NCI-H2081 treated with DMSO at 0.1 percent for 48 hours (cell line): ENCODE data around the gene PRR29.
"Not testable (repeated sequence)": the region's sequence is repeated elsewhere in the genome, so short reads cannot be mapped to it uniquely, and the experiment has no call there.

Experiments used
- DNase-seq: peaks from one replicate; lab custom pipeline; 2025; lab: John Stamatoyannopoulos, UW

Gene PRR29

DNA sequence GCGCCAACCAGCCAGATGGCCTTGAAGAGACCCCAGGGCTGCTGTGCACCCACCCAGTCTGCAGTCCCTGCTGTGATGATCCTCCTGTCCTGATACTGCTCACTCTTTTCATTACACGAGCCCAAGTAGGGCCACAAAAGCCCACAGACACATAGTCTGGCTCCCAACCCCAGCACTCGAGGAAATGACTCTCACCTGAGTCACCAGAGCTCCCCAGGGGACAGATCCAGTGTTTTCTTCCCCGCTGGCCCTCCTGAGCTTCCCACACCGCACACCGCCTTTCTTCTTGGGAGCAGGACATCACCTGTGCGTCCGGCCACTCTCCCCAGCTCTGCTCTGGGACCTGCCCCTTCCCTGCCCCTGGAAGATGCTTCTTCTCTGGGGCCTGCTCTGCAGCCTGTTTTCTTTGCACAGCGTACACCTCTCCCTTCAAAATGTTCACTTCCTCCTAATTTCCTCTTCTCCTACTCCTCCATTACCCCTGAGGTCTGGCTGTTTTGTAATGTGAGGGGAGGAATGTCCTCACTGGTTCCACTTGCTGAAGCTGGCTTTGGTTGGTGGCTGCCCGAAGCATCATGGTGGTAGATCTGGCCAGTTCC lies 23.5 kb upstream of the PRR29 start:
- DNase-seq, result no peak

DNA sequence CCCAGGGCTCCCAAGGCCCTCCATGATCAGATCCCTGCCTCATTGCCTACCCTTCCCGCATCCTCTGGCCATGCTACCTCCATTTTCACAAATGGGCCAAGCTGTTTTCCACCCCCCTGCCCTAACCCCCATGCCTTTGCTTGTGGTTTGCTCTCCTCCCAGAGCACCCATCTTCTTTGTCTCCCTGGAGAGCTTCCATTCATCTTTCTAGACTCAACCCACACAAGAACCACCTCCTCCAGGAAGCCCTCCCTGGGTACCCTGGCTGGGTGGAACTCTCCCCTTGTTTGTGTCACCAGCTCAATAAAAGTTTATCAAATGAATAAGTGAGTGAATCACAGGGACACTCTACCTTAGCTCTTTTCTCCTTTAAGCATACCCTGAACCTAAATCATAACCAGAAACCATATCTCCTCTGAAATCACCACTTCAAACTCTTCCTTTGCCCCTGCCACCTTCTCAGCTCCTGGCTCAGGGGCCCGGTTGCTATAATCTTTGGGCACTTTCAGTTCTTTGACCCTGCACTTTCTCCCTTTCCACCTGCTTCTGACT lies 22.5 kb upstream of the PRR29 start:
- no peak for DNase-seq

DNA sequence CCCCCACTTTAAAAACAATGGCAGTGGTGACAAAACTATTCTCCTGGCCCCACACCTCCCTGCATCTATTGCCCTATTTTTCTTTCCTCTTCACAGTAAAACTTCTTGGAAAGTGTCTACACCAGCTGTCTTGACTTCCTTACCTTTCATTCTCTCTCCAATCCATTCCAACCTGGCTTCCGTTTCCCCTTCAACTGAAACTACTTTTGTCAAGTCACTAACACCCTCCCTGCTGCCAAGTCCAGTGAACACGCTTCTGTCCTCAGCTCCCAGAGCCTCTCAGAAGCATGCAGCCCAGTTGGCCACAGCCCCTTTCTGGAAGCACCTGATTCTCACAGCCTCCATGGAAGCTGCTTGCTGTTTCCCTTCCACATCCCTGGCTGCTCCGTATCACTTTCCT lies 21.4 kb upstream of the PRR29 start:
- DNase-seq, result no peak

DNA sequence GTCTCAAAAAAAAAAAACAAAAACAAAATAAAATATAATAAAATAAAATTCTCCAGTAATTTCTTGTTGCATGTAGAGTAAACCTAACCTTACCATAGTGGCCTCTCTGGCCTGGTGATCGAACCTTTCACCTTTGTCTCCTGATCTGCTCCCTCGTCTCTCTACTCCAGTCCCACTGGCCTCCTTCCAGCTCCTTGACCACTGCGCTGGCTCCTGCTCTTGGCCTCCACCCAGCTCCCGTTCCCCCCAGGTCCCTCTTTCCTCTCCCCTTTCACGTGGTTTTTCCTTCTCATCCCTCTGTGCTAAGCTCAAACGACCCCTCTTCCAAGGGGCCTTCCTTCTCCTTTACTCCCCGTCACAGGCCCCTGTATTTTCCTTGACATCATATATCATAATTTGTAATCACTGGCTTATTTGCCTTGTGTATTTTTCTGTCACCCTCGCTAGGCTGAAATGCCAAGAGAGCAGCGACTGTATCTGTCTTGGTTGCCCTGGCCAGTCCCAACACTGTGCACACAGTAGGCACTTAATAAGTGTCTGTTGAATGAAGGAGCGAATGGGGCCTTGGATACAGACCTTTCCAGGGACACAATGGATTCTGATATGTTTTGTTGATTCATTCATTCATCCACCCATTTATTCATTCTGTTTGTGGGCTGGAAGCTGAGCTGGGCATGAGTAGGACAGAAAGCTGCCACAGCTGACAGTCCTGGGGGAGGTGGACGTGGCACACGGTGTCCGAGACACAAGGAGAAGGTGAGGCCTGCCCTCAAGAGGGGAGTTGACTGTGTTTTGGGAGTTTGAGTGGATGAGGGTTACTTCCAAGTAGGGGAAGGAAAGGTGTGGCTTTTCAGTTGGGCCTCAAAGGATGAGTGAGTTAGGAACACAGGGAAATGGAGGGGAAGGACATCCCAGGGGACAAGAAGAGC lies 19.6 kb upstream of the PRR29 start:
- DNase-seq, result no peak

DNA sequence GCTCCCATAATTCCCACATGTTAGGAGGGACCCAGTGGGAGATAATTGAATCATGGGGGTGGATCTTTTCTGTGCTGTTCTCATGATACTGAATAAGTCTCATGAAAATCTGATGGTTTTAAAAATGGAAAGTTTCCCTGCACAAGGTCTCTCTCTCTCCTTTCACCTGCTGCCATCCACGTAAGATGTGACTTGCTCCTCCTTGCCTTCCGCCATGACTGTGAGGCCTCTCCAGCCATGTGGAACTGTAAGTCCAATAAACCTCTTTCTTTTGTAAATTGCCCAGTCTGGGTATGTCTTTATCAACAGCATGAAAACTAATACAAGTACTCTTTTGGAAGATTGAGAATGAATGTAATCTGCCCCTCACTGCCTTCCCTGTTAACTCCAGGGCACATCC lies 15.5 kb upstream of the PRR29 start:
- not testable (repeated sequence) for DNase-seq

DNA sequence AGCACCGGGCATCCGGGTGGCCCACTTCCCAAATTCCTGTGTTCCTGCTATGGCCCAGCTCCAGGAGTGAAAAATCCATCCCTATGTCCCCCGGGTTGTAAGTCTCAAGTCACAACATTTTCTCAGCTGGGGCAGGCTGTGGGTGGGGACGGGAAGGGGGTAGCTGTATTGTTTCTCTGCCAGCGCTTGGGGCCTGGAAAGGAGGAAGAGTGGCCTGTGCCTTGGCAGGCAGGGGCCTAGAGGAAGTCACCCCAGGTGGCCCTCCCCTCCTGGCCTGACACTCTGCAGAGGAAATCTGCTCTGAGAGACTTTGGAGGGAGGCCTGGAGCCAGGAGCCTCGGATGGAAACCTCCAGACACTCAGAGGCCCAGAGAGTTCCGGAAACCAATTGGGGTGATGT lies 14.8 kb upstream of the PRR29 start:
- DNase-seq, result no peak

DNA sequence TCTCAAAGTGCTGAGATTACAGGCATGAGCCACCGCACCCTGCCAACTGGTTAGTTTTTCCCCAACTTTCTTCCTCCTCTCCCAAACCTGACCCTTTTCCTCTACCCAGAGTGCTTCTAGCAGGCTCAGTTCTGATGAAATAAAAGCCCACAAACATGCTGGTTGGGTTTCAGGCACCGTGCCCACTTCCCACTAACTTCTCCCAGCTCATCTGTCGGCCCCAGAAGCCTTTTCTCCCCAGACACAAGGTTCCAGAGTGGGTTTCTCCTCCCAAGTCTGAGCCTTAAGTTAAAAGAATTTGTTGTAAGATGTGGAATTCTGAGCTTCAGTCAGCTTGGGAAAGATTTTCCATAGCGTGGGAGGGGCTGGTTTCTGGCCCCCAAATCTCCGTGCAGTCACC lies 13.9 kb upstream of the PRR29 start:
- no peak for DNase-seq

DNA sequence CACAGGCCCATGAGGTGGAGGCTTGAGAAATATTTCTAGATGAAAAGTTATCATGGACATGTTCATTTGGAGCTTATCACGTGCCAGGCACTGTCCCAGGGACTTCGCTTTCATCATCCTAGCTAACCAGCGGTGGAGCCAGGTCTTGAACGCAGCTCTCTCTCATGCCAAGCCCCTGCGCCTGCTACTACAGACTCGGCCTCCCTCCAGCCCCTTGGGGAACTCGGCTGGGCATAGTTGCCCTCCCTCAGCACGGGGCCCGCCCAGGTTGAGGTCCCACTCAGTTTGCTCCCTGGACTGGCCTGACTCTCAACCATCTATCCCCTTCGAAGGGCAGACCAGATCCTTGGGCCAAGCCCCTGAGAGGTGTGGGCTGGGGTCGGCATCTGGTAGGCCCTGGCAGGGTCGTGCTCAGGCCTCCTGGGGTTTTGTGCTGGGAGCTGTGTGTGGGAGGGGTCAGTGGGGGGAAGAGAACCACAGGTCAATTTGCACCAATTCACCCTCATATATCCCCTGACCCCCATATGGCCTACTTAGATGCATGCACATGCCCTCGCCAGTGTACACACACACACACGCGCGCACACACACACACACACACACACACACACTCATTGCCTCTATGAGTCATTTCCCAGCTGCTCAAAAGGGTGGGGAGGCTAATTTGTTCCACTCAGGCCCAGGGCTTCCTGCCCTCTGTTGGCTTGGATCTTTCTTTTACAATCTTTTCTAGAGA lies 13.3 kb upstream of the PRR29 start:
- no peak for DNase-seq

DNA sequence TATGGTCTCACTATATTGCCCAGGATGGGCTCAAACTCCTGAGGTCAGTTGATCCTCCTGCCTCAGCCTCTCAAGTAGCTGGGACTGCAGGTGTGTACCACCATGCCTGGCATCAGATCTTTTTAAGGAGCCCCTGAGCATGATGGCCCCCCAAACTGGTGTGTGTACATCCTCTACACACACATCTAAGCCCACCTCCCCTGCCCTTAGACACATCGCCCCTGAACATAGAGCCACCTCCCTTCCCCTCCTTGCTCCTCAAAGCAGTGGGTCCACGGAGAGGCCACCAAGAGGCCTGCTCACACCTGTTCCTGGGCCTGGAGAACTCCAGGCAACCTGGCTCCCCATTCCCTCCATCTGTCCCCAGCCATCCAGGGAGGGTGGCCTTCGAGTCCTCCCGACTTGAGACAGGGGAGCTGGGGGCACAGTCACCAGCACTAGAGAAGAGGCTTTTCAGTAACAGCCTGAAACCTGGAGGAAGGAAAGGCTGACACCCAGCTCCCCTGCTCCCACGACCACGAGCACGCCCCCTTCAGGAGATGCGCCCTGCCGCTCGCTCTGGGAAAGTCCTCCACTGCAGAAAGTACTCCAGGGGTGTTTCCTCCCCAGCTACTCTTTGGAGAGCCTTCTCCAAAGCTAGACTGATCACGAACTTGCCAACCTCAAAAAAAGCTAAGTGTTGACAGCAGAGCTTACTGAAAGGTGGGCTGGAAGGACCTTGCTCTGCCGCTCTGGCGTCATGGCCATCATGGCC lies 12.6 kb upstream of the PRR29 start:
- no peak for DNase-seq

DNA sequence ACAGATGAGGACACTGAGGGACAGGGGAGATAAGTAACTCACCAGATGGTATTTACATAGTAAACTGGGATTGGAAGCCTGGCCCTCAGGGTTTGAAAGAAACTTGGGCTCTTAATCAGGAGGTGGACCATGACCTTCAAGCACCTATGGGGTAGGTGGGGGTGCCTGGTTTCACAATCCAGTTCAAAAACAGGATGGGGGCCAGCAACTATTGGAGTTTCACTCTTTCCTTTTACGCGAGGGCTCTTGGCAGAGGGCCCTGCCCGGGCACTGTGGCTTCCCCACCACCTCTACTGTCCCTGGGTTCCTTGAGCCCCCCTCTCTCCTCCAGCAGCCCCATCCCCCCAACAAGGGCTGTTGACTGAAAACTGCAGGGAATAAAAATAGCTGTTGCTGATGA lies 11.3 kb upstream of the PRR29 start:
- DNase-seq, result no peak

DNA sequence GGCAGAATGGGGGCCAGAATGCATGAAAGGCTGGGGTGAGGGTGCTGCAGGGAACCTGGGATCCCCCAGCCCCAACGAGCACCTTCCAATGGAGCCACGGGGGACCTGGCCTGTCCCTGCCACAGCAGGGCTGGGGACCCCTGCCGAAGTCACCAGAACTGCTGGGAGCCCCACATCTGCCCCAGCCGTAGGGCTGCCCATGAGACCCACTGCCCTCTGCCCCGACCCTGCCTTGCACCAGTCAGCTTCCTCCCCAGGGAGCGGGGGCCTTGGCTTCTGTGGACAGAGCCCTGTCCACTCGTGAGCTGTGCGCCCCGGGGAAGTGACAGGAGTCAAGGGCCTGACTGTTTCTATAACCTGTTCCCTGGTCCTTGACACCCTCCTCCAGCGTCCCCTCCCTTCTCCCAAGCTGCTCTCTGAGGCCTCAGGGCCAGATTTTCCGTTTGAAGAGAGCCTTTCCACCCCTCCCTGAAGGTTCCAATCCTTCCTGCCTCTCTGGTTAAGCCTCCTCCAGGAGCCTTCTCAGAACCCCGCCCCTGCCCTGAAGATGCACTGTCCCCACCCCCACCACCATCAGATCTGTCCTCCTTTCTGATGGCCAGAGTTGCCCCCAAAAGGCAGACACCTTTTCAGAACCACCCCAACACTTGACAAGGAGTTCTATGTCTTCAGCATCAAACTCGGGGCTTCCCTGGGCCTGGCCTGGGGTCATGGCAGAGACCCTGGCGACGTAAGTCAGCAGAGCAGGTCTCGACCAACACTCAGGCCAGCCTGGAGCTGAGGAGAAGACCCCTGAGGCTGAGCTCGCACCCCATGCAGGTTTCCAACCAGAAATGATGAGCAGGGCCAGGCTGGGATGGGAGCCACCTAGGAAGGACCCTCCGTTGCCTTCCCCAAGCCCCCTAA lies 10.7 kb upstream of the PRR29 start:
- no peak for DNase-seq

DNA sequence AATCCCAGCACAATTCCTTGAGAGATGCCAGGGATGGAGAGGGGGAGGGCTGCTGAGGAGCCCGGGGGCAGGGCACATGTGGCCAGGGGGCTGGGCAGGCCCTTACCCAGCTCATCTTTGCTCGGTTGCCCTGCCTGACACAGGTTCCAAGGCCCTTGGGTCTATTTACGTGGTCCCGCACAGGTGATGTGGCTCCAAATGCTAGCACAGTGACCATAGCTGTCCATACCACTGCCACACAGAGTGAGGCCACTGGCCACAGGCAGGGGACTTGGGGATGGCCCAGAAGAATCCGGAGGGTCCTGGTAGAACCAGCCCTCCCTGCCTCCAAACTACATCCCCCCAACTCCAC lies 10.0 kb upstream of the PRR29 start:
- DNase-seq, result no peak

DNA sequence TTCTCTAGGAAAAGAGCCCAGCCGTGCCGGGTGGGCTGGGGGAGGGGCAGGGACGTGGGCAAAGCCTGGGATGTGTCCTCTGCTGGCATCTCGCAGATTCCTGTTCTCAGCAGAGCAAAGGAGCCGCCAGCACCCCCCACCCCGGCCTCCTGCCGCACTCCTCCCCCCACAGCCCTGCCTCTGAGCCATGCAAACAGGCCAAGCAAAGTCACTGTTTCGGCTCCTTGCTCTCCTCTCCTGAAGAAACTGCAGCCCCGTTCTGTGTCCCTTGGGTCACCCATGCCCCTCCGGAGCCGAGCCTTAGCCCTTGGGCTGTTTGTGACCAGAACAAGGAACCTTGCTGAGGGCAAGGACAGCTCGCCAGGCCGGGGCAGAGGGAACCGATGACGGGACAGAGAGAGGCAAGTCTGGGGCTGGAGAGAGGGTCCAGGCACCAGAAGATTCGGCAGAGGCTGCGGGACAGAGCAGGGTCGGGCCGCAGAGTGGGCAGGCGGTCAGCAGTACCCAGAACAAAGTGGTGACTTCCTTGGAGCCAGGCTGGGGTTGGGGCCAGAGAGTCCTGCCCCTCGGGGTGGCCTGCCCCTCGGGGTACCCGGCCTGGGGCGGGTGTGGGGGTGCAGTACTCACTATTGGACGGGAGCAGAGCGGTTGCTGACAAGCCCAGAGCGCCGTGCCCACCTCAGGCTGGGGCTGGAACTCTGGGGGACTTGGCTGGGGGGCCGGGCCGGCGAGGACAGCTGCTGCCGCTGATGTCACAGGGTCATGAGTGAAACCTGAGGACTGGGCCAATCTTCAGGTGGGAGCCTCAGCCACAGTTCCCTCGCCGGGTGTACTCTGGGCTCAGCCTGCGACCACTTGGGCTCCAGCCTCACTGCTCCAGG lies 9.2 kb upstream of the PRR29 start:
- DNase-seq, result no peak

DNA sequence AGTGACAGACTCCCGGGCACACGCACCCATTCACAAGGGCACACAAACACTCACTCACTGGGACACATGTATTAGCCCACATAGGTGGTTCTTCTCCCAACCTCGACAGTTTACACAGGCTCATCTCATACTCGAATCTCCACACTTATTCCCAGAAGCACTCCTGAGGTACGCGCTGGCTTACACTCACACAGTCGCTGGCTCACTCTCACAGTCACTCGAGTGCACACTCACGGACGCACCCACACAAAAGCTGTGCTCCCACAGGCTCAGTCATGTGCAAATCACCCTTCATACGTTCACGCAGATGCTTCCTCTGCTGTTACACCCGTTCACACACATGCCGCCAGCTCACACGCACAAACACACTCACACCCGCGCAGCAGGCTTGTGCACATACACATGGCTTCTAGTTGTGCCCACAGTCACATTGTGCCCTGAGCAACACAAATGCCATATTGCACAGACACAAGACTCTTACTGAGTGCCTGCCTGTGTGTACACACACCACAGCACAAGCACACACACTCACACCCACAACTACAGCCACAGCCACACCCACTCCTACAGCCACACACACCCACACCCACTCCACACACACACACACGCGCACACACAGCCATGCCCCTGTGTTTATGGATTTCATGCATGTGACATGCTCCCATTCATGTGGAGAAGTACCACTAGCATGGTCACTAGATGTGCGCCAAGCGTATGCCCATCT lies 8.4 kb upstream of the PRR29 start:
- DNase-seq, result no peak

DNA sequence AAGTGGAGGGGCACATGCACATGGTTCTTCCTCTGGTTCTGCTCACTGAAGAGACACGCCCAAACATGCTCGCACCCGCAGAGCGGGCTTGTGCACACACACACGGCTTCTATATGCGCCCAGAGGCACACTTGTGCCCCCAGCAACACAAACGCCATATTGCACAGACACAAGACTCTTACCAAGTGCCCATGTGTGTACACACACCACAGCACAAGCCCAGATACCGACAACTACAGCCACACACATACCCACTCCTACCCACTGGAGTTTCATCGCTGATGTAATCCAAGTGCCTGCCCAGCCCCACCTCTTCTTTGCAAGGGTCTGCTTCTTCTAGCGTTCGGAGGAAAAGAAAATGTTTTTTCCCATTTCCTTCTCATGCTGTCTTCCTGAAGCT lies 6.5 kb upstream of the PRR29 start:
- DNase-seq, result no peak

DNA sequence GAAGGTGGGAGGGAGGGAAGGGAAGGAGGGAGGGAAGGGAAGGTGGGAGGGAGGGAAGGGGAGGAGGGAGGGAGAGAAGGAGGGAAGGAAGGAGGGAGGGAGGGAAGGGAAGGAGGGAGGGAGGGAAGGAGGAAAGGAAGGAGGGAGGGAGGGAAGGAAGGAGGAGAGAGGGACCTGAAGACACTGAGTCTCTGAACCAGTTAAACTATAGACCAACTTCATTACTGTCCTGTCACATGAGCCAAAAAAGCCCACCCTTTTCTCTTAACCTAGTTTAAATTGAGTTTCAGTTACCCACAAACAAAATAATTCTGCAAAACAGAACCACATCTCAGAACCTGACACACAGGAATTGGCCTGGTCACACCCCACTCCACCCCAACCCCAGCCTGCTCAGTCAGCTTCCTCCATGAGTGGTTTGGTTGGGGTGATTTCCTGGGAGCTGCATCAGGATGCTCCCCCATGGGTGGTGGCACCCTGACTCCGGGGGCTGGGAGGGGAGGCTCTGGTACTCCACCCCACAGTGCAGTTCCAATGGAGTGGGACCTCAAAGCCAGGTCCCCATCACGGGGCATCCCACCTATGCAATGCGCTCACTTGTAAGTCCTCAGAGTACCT lies 4.7 kb upstream of the PRR29 start:
- DNase-seq, result no peak

DNA sequence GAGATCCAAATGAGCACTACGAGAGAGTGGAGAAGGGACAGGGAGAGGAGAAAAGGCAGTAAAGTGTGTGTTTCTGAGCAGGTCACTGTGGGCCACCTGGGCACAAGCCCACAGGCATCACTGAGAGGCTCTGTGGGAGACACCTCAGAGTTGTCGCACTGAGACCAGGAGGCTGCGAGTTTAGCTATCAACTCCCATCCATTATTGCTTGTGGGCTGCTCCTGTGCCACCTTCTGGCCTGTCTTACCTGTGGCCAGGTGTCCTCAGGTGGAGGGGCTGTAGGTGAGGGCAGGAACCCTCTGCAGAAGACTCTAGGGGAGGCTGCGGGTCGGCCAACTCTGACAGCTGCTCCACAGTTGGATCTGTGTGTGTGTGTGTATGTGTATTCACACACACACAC lies 2.5 kb upstream of the PRR29 start:
- DNase-seq, result no peak

DNA sequence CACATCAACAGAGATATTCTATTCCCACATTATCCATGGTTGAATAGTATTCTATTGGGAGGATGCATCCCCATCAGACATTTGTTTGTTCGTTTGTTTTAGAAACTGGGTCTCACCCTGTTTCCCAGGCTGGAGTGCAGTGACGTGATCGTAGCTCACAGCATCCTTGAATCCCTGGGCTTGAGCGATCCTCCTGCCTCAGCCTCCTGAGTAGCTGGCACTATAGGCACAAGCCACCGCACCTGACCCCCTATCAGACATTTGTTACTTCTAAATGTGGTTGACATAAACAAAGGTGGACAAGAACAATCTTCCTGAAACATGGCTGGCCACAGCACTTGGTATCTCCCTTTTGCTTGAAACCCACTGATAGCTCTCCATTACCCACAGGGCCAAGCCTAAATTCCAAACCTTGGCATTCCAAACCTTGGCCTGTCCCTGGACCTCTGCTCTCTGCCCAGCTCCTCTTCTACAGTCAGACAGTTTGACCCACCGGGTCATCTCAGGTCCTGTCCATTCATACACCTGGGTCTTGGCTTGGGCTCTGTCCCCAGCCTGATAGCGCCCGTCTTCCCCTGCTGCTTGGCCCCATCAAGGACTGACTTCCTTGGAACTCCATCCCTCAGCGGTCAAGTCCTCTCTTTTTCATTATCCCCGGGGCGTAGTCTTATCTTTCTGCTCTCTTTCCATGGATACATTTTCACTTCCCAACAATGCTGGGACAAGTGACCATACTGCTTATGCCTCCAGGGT lies 1.5 kb upstream of the PRR29 start:
- no peak for DNase-seq
